Esophagus (tissue), 2 donors: Measurements from ENCODE around the gene GFRA3. TPM values are rescaled to one million over a fixed set of nuclear protein-coding genes. Genes with fewer than 3 reads are reported as not detected.

Source experiments
- H3K27ac ChIP-seq, 2 donors: one replicate each; pipeline ENCODE4 v1.5.1; 2013; ENCODE audit warnings: low read depth in 2 of 2, mild to moderate bottlenecking in 2 of 2, inconsistent platforms in 1 of 2, low read length in 1 of 2, moderate library complexity in 1 of 2
- H3K27me3 ChIP-seq, 2 donors: one replicate each; pipeline ENCODE4 v1.6.1; 2013; ENCODE audit warnings: low read length in 2 of 2, control low read depth in 1 of 2, mild to moderate bottlenecking in 1 of 2; ENCODE audit not compliant: insufficient read depth in 2 of 2, control insufficient read depth in 1 of 2
- H3K36me3 ChIP-seq, 2 donors: one replicate each; pipeline ENCODE4 v1.6.1; 2013; ENCODE audit warnings: low read length in 1 of 2; ENCODE audit not compliant: control insufficient read depth in 2 of 2, insufficient read depth in 2 of 2
- H3K4me1 ChIP-seq, 2 donors: one replicate each; pipeline ENCODE4 v1.6.1; 2013; ENCODE audit warnings: low read length in 1 of 2; ENCODE audit not compliant: control insufficient read depth in 2 of 2, insufficient read depth in 2 of 2
- H3K4me3 ChIP-seq, 2 donors: one replicate each; pipeline ENCODE4 v1.5.1; 2013; ENCODE audit warnings: low read length in 2 of 2, mild to moderate bottlenecking in 2 of 2, low read depth in 1 of 2, moderate library complexity in 1 of 2
- H3K9me3 ChIP-seq, 2 donors: one replicate each; pipeline ENCODE4 v1.6.1; 2013; ENCODE audit warnings: mild to moderate bottlenecking in 2 of 2, low read depth in 1 of 2, low read length in 1 of 2, moderate library complexity in 1 of 2; ENCODE audit not compliant: control insufficient read depth in 2 of 2, insufficient read depth in 1 of 2
- WGBS, 2 donors: extraction: QIAGEN DNeasy Blood & Tissue Kit; methylation state at CpG; one replicate each; pipeline ENCODE4 v1.1.7; 2013; 5-methylcytosine and 5-hydroxymethylcytosine counted together
- polyA plus RNA-seq, 2 donors: library from polyadenylated mRNA; stranded (reverse); fragments of 200-250 nt; gene quantifications; one replicate each; pipeline ENCODE4 v1.2.3, GENCODE V29; 2013
- donor health status: healthy with polysubstance abuse.
- donor health status: Bipolar disorder and iron deficiency.

The GFRA3 gene
- polyA plus RNA-seq, 2 donors: 0.14 to 0.32 TPM

- no peaks in the 10 kb centered on the region for H3K27me3 ChIP-seq
- WGBS, 2 donors: 1% methylated on average over 32 of the region's 32 CpGs
- H3K4me1 ChIP-seq: no peaks in the 10 kb centered on the region
- H3K27ac ChIP-seq: peak within 1 kb of the TSS; percentile 54 to 93
- H3K4me3 ChIP-seq: peak within 1 kb of the TSS; percentile 86 to 99
- H3K36me3 ChIP-seq: peaks cover 0 to 6% of the 10 kb centered on the region in 2 donors
- no peaks in the 10 kb centered on the region for H3K9me3 ChIP-seq
Observed at GRCh38 chr5:138213161-138214029, 61.0 kb downstream of the GFRA3 start, which contains the start of gene CDC23. Gene CDC23 (minus strand): TSS chr5:138213323. CDS start chr5:138213312, 11 bp downstream.

- Histone ChIP-seq H3K36me3 (peaks cover 0 to 6% of the 10 kb centered on the region in 2 donors), H3K27me3 (no peaks in the 10 kb centered on the region), H3K27ac (peak overlapping the region; percentile 54 to 93), H3K4me1 (no peaks in the 10 kb centered on the region), H3K4me3 (peak overlapping the region; percentile 86 to 99), H3K9me3 (no peaks in the 10 kb centered on the region)
- WGBS, 2 donors: 0% methylated on average over 8 of the region's 8 CpGs
Observed at GRCh38 chr5:138212828-138213160, 61.6 kb downstream of the GFRA3 start.

GRCh38 chr5:138210985-138211384 lies 63.4 kb downstream of the GFRA3 start:
- no peaks in the 10 kb centered on the region for H3K27me3 ChIP-seq
- H3K36me3 ChIP-seq: peaks cover 0 to 6% of the 10 kb centered on the region in 2 donors
- no peak overlapping the region for H3K27ac ChIP-seq
- no peaks in the 10 kb centered on the region for H3K9me3 ChIP-seq
- no peak overlapping the region for H3K4me3 ChIP-seq
- WGBS, 2 donors: 94 to 95% methylated on average over 3 of the region's 3 CpGs
- H3K4me1 ChIP-seq: no peaks in the 10 kb centered on the region

Other genes with a start within 250 kb of the GFRA3 start
- gene FAM13B, start 241.5 kb downstream of the GFRA3 start, polyA plus RNA-seq: 1 to 10 TPM; 5.0 to 6.3 TPM
- gene WNT8A, start 190.6 kb downstream of the GFRA3 start, polyA plus RNA-seq: not detected
- under 1 TPM; 0.39 to 0.90 TPM for gene NME5, start 135.2 kb downstream of the GFRA3 start, polyA plus RNA-seq
- gene BRD8, start 96.0 kb downstream of the GFRA3 start, polyA plus RNA-seq: 10 to 100 TPM; 25.0 to 34.7 TPM
- gene KIF20A, start 95.5 kb downstream of the GFRA3 start, polyA plus RNA-seq: 1 to 10 TPM; 8.8 to 9.9 TPM
- 10 to 100 TPM in 1 of 2 donors, 1 to 10 TPM in 1; 9.0 to 14.4 TPM for gene CDC23, start 61.3 kb downstream of the GFRA3 start, polyA plus RNA-seq
- 1 to 10 TPM; 1.0 to 1.6 TPM for gene CDC25C, start 57.2 kb upstream of the GFRA3 start, polyA plus RNA-seq
- gene FAM53C, start 63.6 kb upstream of the GFRA3 start, polyA plus RNA-seq: 1 to 10 TPM; 7.4 to 8.7 TPM
- 10 to 100 TPM; 18.7 to 20.7 TPM for gene KDM3B, start 78.1 kb upstream of the GFRA3 start, polyA plus RNA-seq
- gene REEP2, start 164.4 kb upstream of the GFRA3 start, polyA plus RNA-seq: 1 to 10 TPM; 2.0 to 2.6 TPM
- gene EGR1, start 190.9 kb upstream of the GFRA3 start, polyA plus RNA-seq: 10 to 100 TPM; 17.9 to 45.0 TPM